Osteoblast (primary cell): ENCODE results near the gene CSNK1A1L. TPM values are rescaled to one million over a fixed set of nuclear protein-coding genes. Genes with fewer than 3 reads are reported as not detected.

ENCODE experiments used
- DNase-seq: peaks from one replicate; pipeline ENCODE4 v3.0.0; 2011; ENCODE audit warnings: low spot score, mixed read lengths; ENCODE audit not compliant: insufficient read length; ENCODE audit errors: missing footprints
- H2AFZ ChIP-seq: 2 replicates; pipeline ENCODE4 v1.6.0; 2011; ENCODE audit warnings: mild to moderate bottlenecking, low read length
- H3K27ac ChIP-seq: 2 replicates; pipeline ENCODE4 v1.5.1; 2011; ENCODE audit warnings: mild to moderate bottlenecking, low read depth, low read length, moderate library complexity
- H3K27me3 ChIP-seq: 2 replicates; pipeline ENCODE4 v1.6.0; 2012; ENCODE audit warnings: mild to moderate bottlenecking, control low read depth, inconsistent platforms, low read length, moderate library complexity; ENCODE audit not compliant: insufficient read depth
- H3K36me3 ChIP-seq: 2 replicates; pipeline ENCODE4 v1.5.1; 2011; ENCODE audit warnings: mild to moderate bottlenecking, low read length, control low read depth, moderate library complexity; ENCODE audit not compliant: insufficient read depth
- H3K4me1 ChIP-seq: 2 replicates; pipeline ENCODE4 v1.5.1; 2011; ENCODE audit warnings: mild to moderate bottlenecking, low read length, control low read depth, moderate library complexity; ENCODE audit not compliant: insufficient read depth
- H3K4me2 ChIP-seq: 2 replicates; pipeline ENCODE4 v1.6.0; 2011; ENCODE audit warnings: mild to moderate bottlenecking, low read length; ENCODE audit not compliant: insufficient read depth
- H3K4me3 ChIP-seq: fragments of 200-600 bp; sonication (generic); 3 replicates; pipeline ENCODE4 v1.5.1; 2012; ENCODE audit warnings: mild to moderate bottlenecking, low read length, inconsistent platforms; ENCODE audit not compliant: insufficient read depth
- H3K79me2 ChIP-seq: 2 replicates; pipeline ENCODE4 v1.6.0; 2012; ENCODE audit warnings: mild to moderate bottlenecking, low read length, control low read depth, inconsistent platforms; ENCODE audit not compliant: insufficient read depth
- H3K9me3 ChIP-seq: 2 replicates; pipeline ENCODE4 v1.5.1; 2011; ENCODE audit warnings: low read depth, low read length, control low read depth
- H4K20me1 ChIP-seq: 2 replicates; pipeline ENCODE4 v1.6.0; 2012; ENCODE audit warnings: mild to moderate bottlenecking, low read length, control low read depth; ENCODE audit not compliant: insufficient read depth
- CTCF ChIP-seq: IDR thresholded peaks from 2 replicates; pipeline ENCODE4 v1.5.1; 2011; ENCODE audit warnings: mild to moderate bottlenecking, low read depth, low read length, moderate library complexity; ENCODE audit errors: extremely low read depth
- total RNA-seq: library from RNA; depleted of rRNA; stranded (reverse); fragments of >200 nt; gene quantifications from 2 replicates; pipeline ENCODE4 v1.2.3, GENCODE V29; 2012

CSNK1A1L gene
- total RNA-seq, 1 donor, result not detected

- Histone ChIP-seq H3K4me2 (no peak overlapping the region), H3K27me3 (no peaks in the 10 kb centered on the region), H3K9me3 (no peaks in the 10 kb centered on the region), H3K79me2 (no peaks in the 10 kb centered on the region), H3K27ac (no peak overlapping the region), H3K4me3 (no peak overlapping the region), H3K36me3 (no peaks in the 10 kb centered on the region), H2AFZ (no peak overlapping the region), H4K20me1 (no peaks in the 10 kb centered on the region), H3K4me1 (peaks cover 4% of the 10 kb centered on the region)
- no peak for TF ChIP-seq CTCF
- no peak for DNase-seq
Observed at GRCh38 chr13:37113534-37113933, 8.1 kb upstream of the CSNK1A1L start.

GRCh38 chr13:37109051-37109678 lies 3.7 kb upstream of the CSNK1A1L start:
- H3K4me3 ChIP-seq, result no peak overlapping the region
- no peak overlapping the region for H2AFZ ChIP-seq
- no peaks in the 10 kb centered on the region for H3K9me3 ChIP-seq
- H3K4me2 ChIP-seq, result no peak overlapping the region
- DNase-seq, result no peak
- H3K27ac ChIP-seq, result peak overlapping the region; percentile 55
- no peaks in the 10 kb centered on the region for H3K36me3 ChIP-seq
- H3K4me1 ChIP-seq, result peaks cover 4% of the 10 kb centered on the region
- peak; percentile 81 for TF ChIP-seq CTCF
- H4K20me1 ChIP-seq, result no peaks in the 10 kb centered on the region
- no peaks in the 10 kb centered on the region for H3K79me2 ChIP-seq
- H3K27me3 ChIP-seq, result no peaks in the 10 kb centered on the region

- Histone ChIP-seq H3K4me1 (peaks cover 4% of the 10 kb centered on the region), H3K27ac (no peak overlapping the region), H3K79me2 (no peaks in the 10 kb centered on the region), H3K9me3 (no peaks in the 10 kb centered on the region), H3K4me3 (no peak overlapping the region), H2AFZ (peak overlapping the region; percentile 0), H3K4me2 (no peak overlapping the region), H3K36me3 (no peaks in the 10 kb centered on the region), H3K27me3 (no peaks in the 10 kb centered on the region), H4K20me1 (no peaks in the 10 kb centered on the region)
- no peak for DNase-seq
- TF ChIP-seq CTCF, result no peak
Observed at GRCh38 chr13:37107868-37108267, 2.4 kb upstream of the CSNK1A1L start.

GRCh38 chr13:37107456-37107855 lies 2.0 kb upstream of the CSNK1A1L start:
- Histone ChIP-seq H3K9me3 (no peaks in the 10 kb centered on the region), H3K27me3 (no peaks in the 10 kb centered on the region), H2AFZ (peak overlapping the region; percentile 0), H3K79me2 (no peaks in the 10 kb centered on the region), H3K4me2 (no peak overlapping the region), H4K20me1 (no peaks in the 10 kb centered on the region), H3K36me3 (no peaks in the 10 kb centered on the region), H3K4me3 (no peak overlapping the region), H3K4me1 (peaks cover 4% of the 10 kb centered on the region), H3K27ac (no peak overlapping the region)
- TF ChIP-seq CTCF, result no peak
- no peak for DNase-seq
